ENCODE measurements around the gene IQGAP2.

DNA sequence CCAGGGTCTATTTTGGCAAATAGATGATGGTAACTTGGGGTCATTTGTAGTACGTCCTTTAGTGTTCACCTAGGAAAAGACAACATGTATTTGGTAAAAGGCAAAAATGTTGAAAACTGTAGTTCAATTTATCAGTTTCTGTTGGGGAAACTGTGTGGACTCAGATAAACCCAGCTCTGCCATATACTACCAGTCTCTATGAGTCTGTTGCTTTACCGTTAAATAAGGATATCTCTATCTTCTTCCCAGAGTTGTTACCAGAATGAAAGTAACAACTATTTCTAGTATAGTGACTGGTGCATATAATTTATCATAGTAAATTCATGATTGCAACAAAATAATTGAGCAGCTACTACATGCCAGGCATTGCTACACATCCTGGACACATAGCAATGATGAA, 3.8 kb upstream of the IQGAP2 start:
- TF ChIP-seq CTCF (IDR thresholded peaks at IDR 0.05) (no peak), POLR2A (IDR thresholded peaks at IDR 0.05) (no peak)

Data from right lobe of liver (tissue), 4 donors.